HG03045 (cell line): ENCODE results near the gene LARP4B.

Source experiments
- ATAC-seq: cut with Tn5 transposase; IDR thresholded peaks from one replicate; pipeline ENCODE4 v1.9.1; 2021; ENCODE audit warnings: mild to moderate bottlenecking, moderate library complexity; ENCODE audit not compliant: unreplicated experiment

Gene LARP4B

GRCh38 chr10:839550-840205 lies 91.8 kb downstream of the LARP4B start:
- no peak for ATAC-seq

- no peak for ATAC-seq
Observed at GRCh38 chr10:836782-837181, 94.7 kb downstream of the LARP4B start.

GRCh38 chr10:834493-834892 lies 97.0 kb downstream of the LARP4B start:
- no peak for ATAC-seq

- ATAC-seq: no peak
Observed at GRCh38 chr10:829241-829640, 102.3 kb downstream of the LARP4B start.

GRCh38 chr10:828191-828590 lies 103.3 kb downstream of the LARP4B start:
- ATAC-seq: no peak

- ATAC-seq: no peak
Observed at GRCh38 chr10:824946-825345, 106.6 kb downstream of the LARP4B start.

- no peak for ATAC-seq
Observed at GRCh38 chr10:824497-824896, 107.0 kb downstream of the LARP4B start.

- no peak for ATAC-seq
Observed at GRCh38 chr10:822661-823367, 108.7 kb downstream of the LARP4B start.

- no peak for ATAC-seq
Observed at GRCh38 chr10:822197-822596, 109.3 kb downstream of the LARP4B start.

GRCh38 chr10:821322-821721 lies 110.2 kb downstream of the LARP4B start:
- ATAC-seq: no peak

GRCh38 chr10:819816-820215 lies 111.7 kb downstream of the LARP4B start:
- no peak for ATAC-seq

GRCh38 chr10:819326-819725 lies 112.2 kb downstream of the LARP4B start:
- ATAC-seq: no peak

- no peak for ATAC-seq
Observed at GRCh38 chr10:818526-819220, 112.8 kb downstream of the LARP4B start.

- no peak for ATAC-seq
Observed at GRCh38 chr10:818010-818409, 113.5 kb downstream of the LARP4B start.

GRCh38 chr10:817371-817770 lies 114.1 kb downstream of the LARP4B start:
- ATAC-seq: no peak

GRCh38 chr10:816958-817357 lies 114.5 kb downstream of the LARP4B start:
- ATAC-seq: no peak

- ATAC-seq: no peak
Observed at GRCh38 chr10:816091-816477, 115.4 kb downstream of the LARP4B start.

GRCh38 chr10:815338-816090 lies 116.0 kb downstream of the LARP4B start:
- no peak for ATAC-seq

- ATAC-seq: no peak
Observed at GRCh38 chr10:814536-815302, 116.8 kb downstream of the LARP4B start.

GRCh38 chr10:813286-813685 lies 118.2 kb downstream of the LARP4B start:
- no peak for ATAC-seq

GRCh38 chr10:812787-813186 lies 118.7 kb downstream of the LARP4B start:
- no peak for ATAC-seq
